ENCODE results near the gene C18orf32.
"Not testable (repeated sequence)": the region's sequence is repeated elsewhere in the genome, so short reads cannot be mapped to it uniquely, and the experiment has no call there.

Gene C18orf32

DNA sequence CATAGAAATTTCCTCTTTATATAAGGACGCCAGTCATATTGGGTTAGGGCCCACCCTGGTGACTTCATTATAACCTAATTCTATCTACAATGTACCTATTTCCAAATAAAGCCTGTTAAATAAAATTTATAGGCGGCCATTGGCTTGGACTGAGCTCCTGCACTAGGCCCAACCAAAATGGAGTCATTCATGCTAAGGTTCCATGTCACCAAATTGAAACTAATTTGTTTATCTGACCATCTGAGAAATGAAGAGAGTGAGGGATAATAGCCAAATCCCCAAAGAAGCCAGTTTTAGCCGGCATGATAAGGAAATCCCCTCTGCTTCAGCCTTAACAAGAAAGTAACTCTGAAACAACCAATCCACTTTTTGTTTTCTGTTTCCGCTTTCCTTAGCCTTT is 19.4 kb downstream of the C18orf32 start:
- no peak for DNase-seq (ENCODE audit: low read depth)

- no peak for DNase-seq (ENCODE audit: low read depth)
These were observed 19.9 kb downstream of the C18orf32 start for GRCh38 chr18:49467019-49467563.

DNA sequence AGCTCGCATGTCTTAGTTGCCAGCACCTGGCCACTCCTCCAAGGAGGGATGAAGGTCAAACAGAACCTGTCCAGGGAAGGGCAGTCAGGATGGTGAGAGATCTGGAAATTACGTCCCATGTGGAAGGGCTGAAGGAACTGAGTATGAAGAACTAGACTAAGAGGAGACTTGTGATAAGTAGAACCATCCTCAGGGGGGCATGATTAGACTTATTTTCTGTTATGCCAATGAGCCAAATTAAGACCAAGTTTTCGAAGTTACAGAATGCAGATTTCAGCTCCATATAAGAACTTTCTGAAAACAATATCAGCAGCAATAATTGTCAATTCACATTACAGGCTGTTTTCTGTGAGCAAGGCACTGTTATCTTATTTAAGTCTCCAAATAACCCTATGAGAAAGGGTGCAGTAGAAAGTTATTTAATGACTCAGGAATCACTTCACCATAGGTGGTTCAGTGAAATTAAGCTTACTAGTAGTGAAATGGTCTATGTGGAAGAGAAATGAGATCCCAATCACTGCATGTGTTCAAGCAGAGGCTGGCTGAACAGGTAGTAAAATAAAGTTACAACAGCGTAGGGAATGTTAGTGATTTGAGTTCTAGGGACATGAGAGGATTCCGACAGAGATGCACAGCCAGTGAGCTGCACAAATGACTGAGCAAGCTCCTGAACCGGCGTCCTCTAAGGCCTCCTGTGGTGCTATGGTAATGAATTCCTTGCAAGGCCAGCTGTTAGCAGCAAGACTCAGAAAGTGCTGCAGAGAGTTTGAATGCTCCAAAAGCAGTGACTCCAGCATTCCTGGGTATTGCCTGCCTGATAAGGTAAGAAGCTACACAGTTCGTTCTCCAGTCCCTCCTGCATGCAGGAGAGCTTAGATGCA is 22.1 kb downstream of the C18orf32 start:
- no peak for DNase-seq (ENCODE audit: low read depth)

- DNase-seq (ENCODE audit: low read depth) = no peak
These were observed 25.4 kb downstream of the C18orf32 start for GRCh38 chr18:49461602-49461977.

DNA sequence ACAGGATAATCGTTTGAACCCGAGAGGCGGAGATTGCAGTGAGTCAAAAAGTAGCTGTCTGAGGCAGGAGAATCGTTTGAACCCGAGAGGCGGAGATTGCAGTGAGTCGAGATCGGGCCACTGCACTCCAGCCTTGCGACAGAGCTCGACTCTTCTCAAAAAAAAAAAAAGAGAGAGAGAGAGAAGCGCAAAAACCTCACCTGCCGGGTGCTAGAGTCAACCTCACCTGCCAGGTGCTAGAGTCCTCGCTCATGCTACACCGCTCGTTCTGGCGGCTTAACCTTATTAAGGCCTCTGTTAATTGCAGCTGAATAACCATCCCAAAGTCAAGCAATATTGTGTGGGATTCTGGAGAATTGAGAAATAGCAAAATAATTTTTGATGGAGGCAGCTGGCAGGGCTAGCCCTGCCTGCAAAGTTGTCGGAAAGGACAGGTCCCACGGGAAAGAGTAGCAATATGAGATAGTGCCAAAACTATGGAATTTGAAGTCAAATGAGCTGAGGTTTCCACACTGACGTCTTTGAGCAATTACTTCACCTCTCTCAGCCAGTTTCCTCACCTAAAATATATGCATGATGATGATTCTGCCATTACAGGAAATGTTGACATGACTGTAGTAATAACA is 25.9 kb downstream of the C18orf32 start:
- no peak for DNase-seq (ENCODE audit: low read depth)

GRCh38 chr18:49459404-49460171 is 27.4 kb downstream of the C18orf32 start:
- no peak for DNase-seq (ENCODE audit: low read depth)

DNA sequence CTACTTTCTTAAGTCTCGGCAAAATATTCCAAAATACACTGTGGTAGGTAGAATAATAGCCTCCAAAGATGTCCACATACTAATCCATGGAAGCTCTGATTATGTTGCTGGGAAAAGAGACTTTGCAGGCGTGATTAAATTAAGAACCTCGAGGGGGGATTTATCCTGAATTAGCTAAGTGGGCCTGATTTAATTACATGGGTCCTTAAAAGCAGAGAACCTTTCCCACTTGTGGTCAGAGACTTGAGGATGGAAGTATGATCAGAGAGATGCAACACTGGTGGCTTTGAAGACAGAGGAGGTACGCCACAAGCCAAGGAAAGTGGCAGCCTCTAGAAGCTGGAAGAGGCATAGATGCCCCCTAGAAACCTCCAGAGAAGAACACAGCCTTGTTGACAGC is 29.4 kb downstream of the C18orf32 start:
- DNase-seq (ENCODE audit: low read depth) = no peak

- no peak for DNase-seq (ENCODE audit: low read depth)
These were observed 30.2 kb downstream of the C18orf32 start for GRCh38 chr18:49456794-49457193.

DNA sequence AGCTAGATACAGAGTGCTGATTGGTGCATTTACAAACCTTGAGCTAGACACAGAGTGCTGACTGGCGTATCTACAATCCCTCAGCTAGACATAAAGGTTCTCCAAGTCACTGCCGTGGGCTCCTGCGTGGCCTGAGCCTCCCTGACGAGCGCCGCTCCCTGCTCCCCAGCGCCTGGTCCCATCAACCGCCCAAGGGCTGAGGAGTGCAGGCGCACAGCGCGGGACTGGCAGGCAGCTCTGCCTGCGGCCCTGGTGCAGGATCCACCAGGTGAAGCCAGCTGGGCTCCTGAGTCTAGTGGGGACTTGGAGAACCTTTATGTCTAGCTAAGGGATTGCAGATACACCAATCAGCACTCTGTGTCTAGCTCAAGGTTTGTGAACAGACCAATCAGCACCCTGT is 34.5 kb downstream of the C18orf32 start:
- DNase-seq (ENCODE audit: low read depth) = not testable (repeated sequence)

DNA sequence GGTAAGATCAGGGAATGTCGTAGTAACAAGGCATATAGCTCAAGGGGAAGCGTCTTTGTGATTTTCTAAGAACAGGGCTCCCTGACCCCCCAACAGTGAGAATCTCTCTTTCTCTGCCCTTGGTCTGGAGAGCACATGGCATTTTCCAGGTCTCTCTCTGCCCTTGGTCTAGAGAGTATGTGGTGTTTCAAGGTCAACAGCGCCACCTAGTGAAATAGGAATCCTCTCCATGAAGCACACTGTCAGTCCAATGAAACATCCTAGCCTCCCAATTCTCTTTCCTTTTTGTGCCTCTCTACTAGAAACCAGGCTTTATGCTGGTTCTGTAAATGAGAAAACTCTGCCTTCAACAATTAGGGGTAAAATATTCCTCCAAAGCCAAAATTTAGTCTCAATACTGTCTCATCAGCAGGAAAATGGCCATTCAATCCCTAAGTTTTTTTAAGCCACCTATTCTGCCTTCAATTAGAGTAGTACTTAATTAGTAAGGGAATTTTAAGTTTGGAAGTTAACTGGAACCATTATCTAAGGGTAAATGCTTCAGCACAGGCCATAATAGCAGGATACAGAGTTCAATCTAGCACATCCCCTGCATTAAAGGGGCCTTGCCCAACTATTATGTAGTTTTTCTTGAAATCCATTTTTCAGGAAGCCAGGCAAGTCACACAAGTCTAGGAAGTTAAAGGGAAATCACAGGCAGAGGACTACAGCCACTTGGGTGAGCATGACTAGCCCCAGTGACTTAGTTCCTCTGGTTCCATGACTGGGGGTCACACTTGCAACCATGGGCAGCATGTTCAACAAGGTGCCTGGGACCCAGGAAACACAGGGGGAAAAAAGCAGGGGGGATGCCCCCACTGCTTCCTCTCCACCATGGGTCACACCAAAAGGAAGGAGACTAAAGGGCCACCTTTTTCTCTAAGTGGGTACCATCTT is 39.0 kb downstream of the C18orf32 start:
- no peak for DNase-seq (ENCODE audit: low read depth)

- no peak for DNase-seq (ENCODE audit: low read depth)
These were observed 40.6 kb downstream of the C18orf32 start for GRCh38 chr18:49446481-49446880.

GRCh38 chr18:49444581-49444980 is 42.5 kb downstream of the C18orf32 start:
- DNase-seq (ENCODE audit: low read depth) = no peak

GRCh38 chr18:49443837-49444236 is 43.2 kb downstream of the C18orf32 start:
- no peak for DNase-seq (ENCODE audit: low read depth)

GRCh38 chr18:49441338-49441938 is 45.6 kb downstream of the C18orf32 start:
- DNase-seq (ENCODE audit: low read depth) = no peak

DNA sequence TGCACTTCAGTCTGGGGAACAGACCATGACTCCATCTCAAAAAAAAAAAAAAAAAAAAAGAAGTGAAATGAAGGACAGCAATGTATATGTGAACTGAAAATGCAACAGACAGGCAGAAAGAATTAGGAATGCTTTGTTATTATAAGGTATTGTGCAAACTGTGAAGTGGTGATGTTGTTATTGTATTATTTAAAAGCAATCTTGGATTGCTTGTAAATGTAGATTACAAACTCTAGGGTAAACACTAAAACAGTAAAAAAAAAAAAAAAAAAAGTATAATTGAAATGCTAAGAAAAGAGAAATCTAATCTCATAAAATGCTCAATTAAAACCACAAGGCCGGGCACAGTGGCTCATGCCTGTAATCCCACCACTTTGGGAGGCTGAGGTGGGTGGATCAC is 51.9 kb downstream of the C18orf32 start:
- no peak for DNase-seq (ENCODE audit: low read depth)

- no peak for DNase-seq (ENCODE audit: low read depth)
These were observed 54.4 kb downstream of the C18orf32 start for GRCh38 chr18:49432602-49433001.

- no peak for DNase-seq (ENCODE audit: low read depth)
These were observed 55.7 kb downstream of the C18orf32 start for GRCh38 chr18:49431165-49431962.

Data from stimulated activated CD8-positive, alpha-beta memory T cell treated with anti-CD3 and anti-CD28 coated beads, Interleukin-12 subunit alpha, Interleukin-12 subunit beta, amount 100 ng/mL, for 4 hours (primary cell).